HS-27A (cell line): Measurements from ENCODE around the gene CD38.
"Not testable (repeated sequence)": the region's sequence is repeated elsewhere in the genome, so short reads cannot be mapped to it uniquely, and the experiment has no call there.

ENCODE experiments used
- DNase-seq: peaks from one replicate; pipeline ENCODE4 v3.0.0-alpha.2; 2012; ENCODE audit warnings: low read depth, missing footprints

Gene CD38

GRCh38 chr4:15762460-15762859 lies 15.7 kb upstream of the CD38 start:
- DNase-seq = not testable (repeated sequence)

GRCh38 chr4:15765391-15765790 lies 12.7 kb upstream of the CD38 start:
- no peak for DNase-seq

- DNase-seq = no peak
Measured at GRCh38 chr4:15765910-15766697, 12.0 kb upstream of the CD38 start.

- DNase-seq = no peak
Measured at GRCh38 chr4:15766821-15767220, 11.3 kb upstream of the CD38 start.

GRCh38 chr4:15769202-15769601 lies 8.9 kb upstream of the CD38 start:
- no peak for DNase-seq

- DNase-seq = no peak
Measured at GRCh38 chr4:15771216-15772058, 6.7 kb upstream of the CD38 start.

- DNase-seq = no peak
Measured at GRCh38 chr4:15774020-15774420, 4.1 kb upstream of the CD38 start.

- DNase-seq = no peak
Measured at GRCh38 chr4:15776871-15777648, 1.1 kb upstream of the CD38 start.

GRCh38 chr4:15777697-15778288 lies 335 bp upstream of the CD38 start:
- no peak for DNase-seq

GRCh38 chr4:15779306-15779705 lies 1.2 kb downstream of the CD38 start:
- no peak for DNase-seq

- DNase-seq = no peak
Measured at GRCh38 chr4:15779809-15780208, 1.7 kb downstream of the CD38 start.

- no peak for DNase-seq
Measured at GRCh38 chr4:15781427-15782095, 3.4 kb downstream of the CD38 start.

GRCh38 chr4:15783676-15784075 lies 5.5 kb downstream of the CD38 start:
- no peak for DNase-seq

GRCh38 chr4:15784959-15785634 lies 7.0 kb downstream of the CD38 start:
- DNase-seq = no peak

GRCh38 chr4:15786743-15787142 lies 8.6 kb downstream of the CD38 start:
- DNase-seq = no peak

- DNase-seq = no peak
Measured at GRCh38 chr4:15792974-15793373, 14.8 kb downstream of the CD38 start.

GRCh38 chr4:15793506-15794363 lies 15.6 kb downstream of the CD38 start:
- DNase-seq = no peak

- DNase-seq = no peak
Measured at GRCh38 chr4:15794426-15794825, 16.3 kb downstream of the CD38 start.

GRCh38 chr4:15794905-15795304 lies 16.8 kb downstream of the CD38 start:
- DNase-seq = no peak

- DNase-seq = no peak
Measured at GRCh38 chr4:15797320-15797719, 19.2 kb downstream of the CD38 start.
